Activated effector memory CD4-positive, alpha-beta T cell treated with Interleukin-2 at 50 U/mL for 16 hours (primary cell): ENCODE measurements around the gene JADE2.
"Not testable (repeated sequence)": the region's sequence is repeated elsewhere in the genome, so short reads cannot be mapped to it uniquely, and the experiment has no call there.

Experiments
- DNase-seq: peaks from one replicate; pipeline ENCODE4 v3.0.0-alpha.2; 2020

JADE2 gene

DNA sequence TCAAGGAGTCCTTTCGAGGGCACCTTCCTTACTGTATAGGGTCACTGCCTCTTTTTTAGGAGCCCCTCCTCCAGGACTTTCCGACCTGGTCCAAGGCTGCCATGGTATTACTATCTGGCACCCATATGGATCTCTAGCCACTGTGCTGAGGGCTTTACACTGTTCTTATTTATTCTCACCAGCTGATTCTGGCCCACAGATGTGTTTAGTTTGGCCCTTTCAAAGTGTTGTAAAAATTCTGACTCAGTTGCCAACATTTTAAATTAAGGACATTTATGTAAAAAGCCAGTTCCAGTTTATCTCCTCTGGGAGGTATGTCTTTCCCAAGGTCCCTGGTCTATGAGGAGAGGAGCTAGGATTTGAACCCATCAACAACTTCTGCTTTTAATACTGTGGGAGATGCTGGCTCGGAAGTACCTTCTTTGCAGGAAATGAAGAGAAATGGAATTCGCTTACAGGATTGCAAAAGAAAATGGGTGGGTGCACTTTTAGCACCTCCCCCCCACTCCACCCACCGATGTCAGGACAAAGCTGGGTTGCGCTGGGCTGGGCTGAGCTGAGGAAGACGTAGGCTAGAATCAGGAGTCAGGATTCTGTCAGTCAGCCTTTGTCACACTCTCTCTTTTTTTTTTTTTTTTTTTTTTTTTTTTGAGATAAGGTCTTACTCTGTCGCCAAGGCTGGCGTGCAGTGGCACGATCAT, 7.8 kb downstream of the JADE2 start:
- no peak for DNase-seq

DNA sequence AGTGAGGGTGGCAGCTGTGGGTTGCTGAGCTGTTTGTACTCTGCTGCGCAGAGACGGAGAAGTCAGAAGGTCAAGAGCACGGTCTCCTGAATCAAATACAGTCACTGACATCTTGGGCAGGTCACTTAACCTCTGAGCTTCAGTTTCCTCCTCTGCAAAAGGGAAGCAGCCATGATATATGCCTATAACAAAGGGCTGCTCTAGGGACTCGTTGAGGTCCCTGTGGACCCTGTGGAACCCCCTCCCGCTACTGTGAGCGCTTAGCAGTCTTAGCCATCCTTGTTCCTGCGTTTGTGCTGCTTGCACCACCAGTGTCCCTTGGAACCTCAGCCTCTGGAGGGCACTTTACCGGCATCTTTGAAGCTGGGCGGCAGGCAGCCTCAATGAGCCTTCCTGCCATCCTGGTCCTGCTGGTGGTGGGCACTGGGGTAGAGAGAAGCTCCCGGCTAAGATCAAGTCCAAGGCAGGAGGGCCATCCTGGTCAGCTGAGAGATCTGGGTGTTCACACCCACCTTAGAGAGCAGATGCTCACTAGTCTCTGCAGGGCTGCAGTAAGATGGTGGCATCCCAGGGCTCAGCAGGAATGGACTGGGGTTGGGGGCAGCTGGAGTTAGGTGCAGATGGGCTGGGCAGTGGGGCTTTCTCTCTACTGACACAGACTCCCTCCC, 8.7 kb downstream of the JADE2 start:
- DNase-seq, result no peak

- DNase-seq, result no peak
Measured at GRCh38 chr5:134534726-134535110, 9.2 kb downstream of the JADE2 start.

- no peak for DNase-seq
Measured at GRCh38 chr5:134536876-134537275, 11.4 kb downstream of the JADE2 start.

DNA sequence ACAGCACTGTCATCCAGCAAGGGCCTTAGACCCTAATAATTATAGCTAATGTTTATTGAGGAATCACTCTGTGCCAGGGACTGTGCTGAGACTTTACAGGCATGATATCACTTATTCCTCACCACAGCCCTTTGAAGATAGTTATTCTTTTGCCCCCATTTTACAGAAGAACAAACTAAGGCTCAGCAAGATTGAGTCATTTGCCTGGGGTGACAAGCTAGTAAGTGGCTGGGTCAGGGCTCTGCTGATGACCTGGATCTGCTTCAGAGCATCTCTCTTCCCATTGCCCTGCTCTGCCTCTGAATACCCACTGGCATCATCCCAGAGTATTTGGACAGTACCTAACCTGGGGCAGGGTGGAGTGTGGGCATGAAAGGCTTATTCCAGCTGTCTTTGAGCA, 11.8 kb downstream of the JADE2 start:
- no peak for DNase-seq

DNA sequence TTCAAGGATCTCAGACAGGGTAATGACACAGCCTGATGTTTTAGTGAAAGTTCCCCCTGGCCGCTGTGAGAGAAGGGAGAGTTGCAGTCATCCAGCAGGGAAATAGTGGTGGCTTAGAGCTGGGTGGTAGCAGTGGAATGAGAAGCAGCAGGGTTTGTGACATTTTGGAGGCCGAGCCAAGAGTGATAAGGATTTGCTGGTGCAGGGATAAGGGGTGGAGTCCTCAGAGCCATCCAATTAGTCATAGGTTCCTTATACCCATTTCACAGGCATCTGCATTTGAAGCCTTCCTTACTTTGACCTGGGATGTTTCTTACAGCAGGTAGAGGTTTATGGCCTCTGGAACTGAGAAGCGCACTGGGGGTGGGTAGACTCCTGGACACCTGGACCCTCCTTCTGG, 12.8 kb downstream of the JADE2 start:
- DNase-seq, result no peak

GRCh38 chr5:134539732-134540131, 14.3 kb downstream of the JADE2 start:
- DNase-seq, result no peak

DNA sequence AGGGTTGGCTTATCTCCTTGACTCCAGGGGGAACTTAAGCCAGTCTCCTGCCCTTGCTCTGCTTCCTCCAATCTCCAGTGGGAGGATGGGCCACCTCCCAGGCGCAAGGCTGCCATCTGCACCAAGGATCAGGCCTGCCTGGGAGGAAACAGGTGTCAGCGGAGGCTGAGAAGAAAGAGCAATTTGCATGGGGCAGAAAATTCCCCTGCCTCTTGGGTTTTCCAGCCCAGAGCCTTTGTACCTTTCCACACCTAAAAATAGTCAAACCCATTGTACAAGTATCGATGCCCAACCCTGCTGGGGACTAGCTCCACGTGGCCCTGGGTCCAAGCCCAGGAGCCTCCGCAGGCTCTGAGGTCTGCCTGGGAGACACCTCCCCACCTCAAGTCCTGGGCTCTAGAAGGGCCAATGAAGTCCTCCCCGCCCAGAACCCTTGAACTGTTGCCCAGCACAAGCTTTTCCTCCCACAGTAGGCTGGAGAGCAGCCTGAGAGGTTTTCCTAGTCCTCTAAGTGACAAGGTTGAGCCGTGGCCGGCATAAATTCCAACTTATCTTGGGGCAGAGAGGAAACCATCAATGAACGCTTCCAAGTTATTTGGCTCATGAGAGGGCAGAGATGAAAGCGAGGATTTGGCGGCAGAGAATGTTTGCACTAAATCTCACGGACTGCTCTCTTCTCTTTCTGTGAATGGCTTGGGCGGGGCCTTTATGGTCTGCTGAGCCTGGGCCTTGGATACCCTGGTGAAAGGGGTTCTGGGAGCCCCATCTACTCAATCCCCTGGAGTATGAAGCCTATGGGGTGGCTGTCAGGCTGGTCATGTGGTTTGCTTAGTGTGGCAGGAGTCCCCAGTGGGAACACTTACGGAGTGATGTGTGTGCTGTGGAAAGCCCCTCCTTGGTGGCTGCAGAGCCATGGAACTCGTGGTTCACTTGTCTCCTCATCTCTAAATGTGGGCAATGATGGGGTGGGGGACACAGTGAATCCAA, 15.6 kb downstream of the JADE2 start:
- no peak for DNase-seq

GRCh38 chr5:134541736-134542376, 16.4 kb downstream of the JADE2 start:
- no peak for DNase-seq

GRCh38 chr5:134543820-134544614, 18.5 kb downstream of the JADE2 start:
- DNase-seq, result no peak

DNA sequence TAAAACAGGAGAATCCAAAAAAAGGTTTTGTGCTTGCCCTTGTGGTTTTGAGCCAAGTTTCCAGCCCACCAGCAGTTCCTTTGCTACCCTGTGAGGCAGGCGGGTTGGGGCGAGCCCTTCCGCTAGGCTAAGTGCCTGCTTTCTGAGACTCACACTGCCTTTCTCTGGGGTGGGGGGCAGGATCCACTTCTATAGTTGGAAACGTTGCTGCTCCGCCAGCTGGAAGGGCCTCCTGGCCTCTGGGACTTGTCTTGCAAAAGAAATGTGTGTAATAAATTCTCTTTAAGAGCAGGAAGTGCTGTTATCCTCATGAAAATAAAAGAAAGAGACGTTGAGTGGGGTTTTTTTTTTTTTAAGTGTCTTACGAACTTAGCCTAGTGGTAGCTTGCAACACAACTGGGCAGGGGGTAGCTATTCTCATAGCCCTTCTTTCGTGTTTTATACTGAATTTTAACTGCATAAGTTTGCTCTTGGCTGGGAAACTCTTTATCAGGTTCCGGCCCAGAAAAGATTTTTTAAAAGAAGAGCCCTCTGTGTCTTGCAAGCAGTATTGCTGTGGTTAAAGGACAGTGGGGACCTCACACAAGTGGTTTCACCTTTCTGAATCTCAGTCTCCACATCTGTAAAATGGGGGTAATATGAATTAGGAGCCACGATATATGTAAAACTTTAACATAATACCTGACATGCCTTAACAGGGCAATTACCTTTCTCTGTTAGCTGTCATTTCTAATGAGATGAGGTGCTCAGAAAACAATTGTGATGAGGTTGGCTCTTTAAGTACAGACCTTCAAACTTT, 19.8 kb downstream of the JADE2 start:
- no peak for DNase-seq

GRCh38 chr5:134547066-134547465, 21.6 kb downstream of the JADE2 start:
- no peak for DNase-seq

- no peak for DNase-seq
Measured at GRCh38 chr5:134547579-134547978, 22.1 kb downstream of the JADE2 start.

DNA sequence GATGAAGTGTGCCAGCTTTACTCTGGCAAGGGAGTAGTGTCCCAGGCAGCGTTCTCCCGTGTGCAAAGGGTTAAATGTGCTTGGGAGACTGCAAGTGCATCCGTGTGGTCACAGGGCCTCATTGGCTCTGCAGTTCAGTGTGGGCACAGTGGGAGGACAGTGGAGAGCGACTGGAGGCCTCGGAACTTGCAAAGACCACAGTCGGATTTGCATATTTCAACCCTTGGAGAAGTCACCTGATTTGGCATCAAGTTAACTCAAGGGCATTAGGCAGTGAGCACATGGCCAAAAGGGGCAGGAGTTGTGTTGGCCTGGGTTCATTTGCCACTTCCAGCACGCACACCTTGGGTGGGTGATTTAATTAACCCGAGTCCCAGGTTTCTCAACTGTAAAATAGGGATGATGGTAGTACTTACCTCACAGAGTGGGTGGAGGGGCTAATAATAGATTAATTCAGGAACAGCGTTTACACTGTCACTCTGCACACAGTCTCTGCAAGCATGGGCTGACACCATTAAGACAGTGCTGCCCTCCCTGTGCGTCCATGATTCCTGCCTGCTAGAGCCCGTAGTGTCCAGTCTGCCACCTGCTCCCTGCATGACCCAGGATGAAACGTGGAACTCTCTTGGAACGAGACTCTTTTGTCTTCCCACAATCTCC, 22.7 kb downstream of the JADE2 start:
- no peak for DNase-seq

GRCh38 chr5:134549714-134550113, 24.2 kb downstream of the JADE2 start:
- DNase-seq, result no peak

GRCh38 chr5:134550271-134551214, 25.1 kb downstream of the JADE2 start:
- DNase-seq, result no peak

GRCh38 chr5:134551901-134552300, 26.4 kb downstream of the JADE2 start:
- no peak for DNase-seq

DNA sequence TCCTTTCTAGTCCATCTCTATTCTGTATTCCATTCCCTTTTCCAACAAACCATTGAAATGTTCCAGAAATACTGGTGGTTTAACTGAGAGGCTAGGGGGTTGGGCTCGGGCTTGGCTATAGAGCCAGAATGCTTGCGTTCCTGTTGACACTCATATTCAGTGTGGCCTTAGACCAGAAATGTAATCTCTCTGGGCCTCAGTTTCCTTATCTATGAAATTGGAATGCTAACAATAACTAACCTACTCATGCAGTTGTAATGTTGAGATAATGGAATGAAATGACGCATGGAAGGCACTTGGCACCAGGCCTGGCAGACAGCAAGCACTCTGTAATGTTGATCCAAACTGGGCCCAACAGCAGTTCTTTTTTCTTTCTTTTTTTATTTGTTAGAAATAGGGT, 26.8 kb downstream of the JADE2 start:
- DNase-seq, result no peak

GRCh38 chr5:134552716-134553115, 27.2 kb downstream of the JADE2 start:
- DNase-seq, result not testable (repeated sequence)
